Hepatic stellate cell (primary cell): ENCODE data around the gene CDH2.

ENCODE experiments used
- DNase-seq: peaks from one replicate; pipeline ENCODE4 v3.0.0; 2011; ENCODE audit warnings: low spot score

CDH2 gene

DNA sequence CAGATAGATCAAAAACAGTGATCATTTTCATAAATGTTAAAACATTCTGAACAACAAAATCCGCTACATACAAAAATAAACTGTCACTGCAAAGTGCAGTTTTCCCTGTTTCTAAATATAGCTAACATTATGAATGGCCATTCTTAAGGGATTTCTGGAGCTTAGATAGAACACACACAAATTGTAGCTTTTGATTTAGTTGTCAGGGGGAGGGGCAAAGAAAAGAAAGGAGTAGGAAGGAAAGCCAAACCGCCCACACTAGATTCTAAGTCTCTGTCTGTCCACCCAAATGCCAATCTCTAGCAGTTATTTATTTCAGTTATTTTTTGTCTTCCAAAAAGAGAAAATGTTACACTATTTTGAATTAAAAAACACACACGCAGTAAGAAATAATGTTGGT, 182.4 kb downstream of the CDH2 start:
- no peak for DNase-seq

DNA sequence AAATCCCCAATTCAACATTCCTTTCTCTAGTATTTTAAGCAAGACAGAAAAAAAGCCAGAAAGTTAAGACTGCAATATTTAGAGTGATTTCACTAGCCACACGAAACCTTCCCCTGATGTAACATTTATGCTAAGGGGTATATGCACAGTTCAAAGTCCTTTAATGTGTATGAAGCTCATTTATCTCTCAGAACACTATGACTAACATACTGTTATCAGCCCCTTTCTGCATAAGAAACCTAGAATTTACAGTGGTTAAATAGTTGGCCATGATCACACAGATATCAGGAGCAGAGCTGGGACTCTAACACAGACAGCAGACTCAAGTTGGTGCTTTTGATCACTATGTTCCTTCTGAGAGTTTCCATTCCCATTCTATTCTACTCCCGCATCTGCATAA, 185.5 kb downstream of the CDH2 start:
- DNase-seq = no peak

DNA sequence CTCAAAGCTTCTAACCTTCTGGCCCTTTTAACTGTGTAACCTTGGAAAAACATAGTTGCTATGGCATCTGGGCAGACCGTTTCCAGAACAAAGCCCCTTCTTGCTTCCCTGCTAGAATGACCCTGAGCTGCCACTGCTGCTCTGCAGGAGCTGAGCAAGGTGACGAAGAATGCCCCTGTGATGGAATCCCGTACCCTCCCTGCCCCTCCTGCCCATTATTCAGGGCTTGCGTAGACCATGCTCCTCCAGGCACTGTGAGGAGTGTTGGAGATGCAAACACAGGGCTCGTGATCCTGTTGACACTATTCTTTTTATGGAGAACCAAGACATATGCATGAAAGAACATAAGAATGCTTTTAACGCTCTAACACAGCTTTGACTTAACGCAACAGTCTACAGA, 191.1 kb downstream of the CDH2 start:
- no peak for DNase-seq

DNA sequence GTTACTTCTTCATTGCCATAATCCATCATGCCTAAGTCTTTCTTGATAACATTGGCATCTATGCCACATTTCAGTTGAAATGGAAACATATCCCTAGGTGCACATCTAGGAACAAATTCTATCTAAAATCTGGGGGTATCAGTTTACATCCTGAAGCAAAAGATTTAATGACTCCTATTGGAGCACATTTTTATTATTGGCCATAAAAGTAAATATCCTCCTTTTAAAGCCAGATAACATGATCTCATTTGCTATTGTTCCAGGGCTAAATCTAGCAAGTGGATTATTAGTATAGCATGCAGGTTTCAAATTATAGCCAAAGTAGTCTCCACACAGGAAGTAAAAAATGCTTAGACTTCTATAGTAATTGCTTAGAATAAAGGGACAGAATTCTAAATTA, 193.2 kb downstream of the CDH2 start:
- no peak for DNase-seq

DNA sequence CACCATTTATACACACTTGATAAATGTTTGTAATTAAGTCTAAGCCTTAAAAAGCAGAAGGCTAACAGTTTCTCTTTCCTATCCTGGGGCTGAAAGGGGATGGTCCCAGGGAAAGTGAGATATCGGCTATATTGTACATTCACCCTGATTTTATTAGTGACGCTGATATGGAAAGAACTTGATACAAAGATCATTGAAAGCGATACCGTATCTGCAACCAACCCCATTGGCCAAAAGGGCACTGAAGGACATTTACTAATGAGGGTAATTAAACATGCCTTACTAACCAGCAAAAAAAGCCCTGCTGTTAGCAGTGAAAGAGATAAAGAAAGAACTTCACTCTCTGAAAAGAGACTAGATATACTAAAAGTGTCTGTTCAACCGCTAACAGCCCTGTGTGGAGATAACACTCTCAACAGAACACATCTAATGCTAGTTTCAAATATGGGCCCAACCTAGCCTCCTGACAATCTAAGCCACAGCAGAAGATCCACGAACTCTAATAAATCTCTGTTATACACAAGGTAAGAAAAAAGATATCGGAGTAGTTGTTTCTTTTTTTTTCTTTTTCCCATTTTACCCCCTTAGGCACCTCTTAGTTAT, 200.0 kb downstream of the CDH2 start:
- DNase-seq = no peak

DNA sequence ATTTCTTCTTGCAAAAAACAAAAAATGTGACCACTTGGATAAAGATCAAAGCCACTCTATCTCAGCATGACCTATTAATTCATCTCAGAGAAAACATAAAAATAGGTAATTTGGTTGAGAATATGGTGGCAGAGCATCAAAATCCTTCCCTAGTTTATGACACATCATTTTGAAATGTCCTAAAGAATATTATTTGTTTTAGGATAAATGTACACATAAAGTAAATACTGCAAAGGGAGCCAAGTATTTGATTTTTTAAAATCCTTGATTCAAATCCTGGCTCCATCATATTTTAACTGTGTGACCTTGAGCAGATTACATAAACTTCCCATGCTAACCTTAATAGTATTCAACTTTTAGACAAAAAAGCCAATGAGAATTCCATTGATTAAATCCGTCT, 206.6 kb downstream of the CDH2 start:
- DNase-seq = no peak

DNA sequence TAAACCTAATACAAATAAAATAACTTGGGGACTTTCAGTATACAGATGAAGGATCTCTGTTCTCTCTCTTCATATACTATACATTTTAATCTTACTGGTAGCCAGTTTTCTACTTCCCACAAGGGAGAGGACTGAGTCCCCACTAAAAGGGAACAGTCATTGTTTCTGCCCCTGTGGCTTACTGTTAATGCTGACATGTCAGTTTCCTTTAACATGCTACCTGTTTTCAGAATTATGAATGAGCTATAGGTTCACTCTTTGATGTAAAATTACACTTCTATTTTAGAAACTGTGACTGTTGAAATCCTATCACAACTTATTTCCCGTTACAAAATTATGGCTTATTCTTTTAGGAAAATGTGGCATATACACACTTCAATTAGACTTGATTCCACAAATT, 207.7 kb downstream of the CDH2 start:
- DNase-seq = no peak

DNA sequence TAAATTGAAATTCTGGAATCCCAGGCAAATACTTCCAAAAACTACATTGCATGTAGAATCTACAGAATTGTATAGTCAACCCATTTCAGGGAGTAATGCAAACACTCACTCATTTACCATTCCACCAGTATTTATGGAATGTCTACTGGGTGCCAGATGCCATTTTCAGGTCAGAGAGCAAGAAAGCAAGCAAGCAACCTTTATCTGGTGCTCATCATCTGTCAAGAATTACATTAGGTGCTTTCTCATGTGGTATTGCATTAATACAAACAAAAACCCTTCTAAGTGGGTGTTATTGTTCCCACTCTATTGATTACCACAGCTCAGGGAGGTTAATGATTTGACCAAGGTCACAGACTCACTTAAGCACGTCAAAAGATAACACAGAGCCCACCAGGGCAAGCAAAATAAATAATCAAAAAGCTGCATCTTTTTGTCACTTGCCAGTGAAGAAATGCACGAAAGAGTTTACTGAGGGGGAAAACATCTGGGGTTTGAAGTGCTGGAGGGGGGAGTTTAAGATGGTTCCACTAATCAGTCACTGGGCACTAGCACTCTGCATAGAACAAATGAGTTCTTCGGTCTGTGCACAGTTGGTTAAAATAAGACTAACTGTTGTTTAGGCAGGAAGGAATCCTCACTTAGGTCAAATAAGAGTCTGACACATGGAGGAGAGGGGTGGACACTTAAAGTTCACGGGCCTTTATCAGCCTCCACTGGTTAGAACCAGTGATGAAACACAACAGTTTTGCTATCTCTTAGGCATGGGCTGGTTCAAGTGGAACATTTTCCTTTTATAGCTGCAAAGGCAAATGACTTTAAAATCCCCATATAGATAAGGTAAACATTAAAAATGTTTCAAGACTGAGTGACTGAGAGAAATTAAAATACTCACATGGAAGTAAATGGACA, 208.8 kb downstream of the CDH2 start:
- peak; percentile 22 for DNase-seq

DNA sequence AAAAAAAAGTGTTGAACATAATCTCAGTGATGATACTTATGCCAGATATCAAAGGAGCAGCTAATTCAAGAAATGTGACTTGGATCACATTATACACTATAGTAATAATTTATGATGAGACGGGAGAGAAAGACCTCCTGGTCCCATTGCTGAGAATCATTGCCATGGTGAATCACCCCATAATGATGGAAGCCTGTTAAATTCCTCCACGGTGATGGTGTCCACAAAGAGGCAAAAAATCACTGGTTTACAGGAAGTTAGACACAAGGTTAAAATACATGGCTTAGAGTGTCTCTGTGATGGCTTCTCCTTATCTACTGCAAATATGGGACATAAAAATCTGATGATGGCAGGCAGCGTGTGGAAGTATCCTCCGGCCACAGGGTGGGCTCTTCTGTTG, 210.0 kb downstream of the CDH2 start:
- DNase-seq = no peak

DNA sequence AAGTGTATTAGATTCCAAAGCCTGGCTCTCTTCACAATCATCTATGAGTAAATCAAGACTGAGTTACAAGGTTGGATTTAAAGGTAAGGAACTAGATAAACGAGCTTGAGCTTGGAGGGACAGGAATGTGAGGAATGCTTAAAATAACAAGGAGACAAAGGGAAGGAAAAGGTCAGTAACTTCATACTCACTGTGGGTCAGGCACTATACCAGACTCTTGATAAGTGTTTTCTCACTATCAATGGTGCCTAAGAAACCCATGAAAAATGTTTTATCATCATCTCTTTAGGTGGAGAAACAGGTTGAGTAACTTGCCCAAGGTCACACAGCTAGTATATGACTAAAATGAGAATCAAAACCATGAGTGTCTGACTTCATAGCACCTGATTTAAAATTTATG, 212.1 kb downstream of the CDH2 start:
- DNase-seq = no peak

DNA sequence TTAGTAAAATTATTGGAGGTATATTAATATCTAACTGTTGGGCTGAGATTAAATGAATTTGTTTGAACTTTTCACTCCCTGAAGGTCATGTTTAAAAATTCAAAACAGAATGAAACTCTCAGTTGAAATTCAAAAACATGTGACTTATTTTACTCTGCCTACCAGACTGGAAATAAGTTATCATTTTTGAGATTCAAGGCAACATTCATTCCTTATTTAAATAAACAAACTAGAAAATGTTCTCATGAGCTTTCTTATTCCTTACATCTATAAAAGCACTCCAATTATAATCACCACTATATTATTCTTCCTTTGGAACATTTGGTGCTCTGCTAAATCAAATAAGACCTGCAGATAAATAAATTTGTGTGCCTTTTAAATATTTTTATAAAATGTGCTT, 217.8 kb downstream of the CDH2 start:
- DNase-seq = no peak

DNA sequence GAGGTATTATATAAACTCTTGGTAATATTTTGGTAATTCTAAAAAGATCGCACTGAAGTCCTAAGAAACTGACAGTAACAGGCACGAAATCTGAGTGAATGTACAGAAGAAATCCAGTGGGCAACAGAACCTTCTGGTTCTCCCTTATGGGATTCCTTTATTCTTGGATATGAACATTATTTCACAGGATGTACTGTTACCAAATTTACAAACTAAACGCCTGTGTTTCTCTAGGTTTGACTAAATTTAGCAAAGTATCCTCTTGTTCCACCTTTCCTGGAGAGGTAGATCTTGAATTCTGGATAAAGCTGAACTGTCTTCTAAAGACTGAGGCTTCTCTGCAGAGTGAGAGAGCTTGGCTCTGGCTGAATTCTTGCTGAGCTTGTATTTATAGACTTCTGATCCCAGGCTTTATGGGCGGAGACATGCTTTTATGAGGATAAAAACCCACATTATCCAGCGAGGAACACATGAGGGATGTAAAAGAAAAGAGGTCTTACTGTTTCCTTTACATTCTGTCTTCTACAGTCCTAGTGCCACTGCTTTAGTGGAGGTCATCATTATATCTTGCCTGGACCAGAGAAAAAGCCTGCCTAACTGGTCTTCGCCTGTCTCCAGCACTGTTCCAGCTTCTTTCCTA, 220.8 kb downstream of the CDH2 start:
- DNase-seq = no peak

DNA sequence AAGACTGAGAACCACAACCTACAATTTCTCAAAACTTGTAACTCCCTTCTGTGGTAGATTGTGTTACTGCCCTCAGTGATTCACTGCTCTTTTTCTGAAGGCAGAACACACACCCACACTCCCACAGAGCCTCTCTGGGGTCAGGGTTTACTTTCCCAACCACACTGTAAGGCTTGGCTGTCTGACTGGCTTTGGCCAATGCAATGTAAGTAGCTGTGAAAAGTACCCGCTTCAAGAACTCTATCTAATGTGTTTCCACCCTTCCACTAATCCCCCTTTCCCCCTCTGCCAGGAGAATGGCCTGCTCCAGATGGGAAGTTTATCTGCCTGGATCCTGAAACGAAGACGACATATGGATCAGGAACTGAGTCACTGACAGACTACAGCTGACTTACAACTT, 222.7 kb downstream of the CDH2 start:
- DNase-seq = no peak

DNA sequence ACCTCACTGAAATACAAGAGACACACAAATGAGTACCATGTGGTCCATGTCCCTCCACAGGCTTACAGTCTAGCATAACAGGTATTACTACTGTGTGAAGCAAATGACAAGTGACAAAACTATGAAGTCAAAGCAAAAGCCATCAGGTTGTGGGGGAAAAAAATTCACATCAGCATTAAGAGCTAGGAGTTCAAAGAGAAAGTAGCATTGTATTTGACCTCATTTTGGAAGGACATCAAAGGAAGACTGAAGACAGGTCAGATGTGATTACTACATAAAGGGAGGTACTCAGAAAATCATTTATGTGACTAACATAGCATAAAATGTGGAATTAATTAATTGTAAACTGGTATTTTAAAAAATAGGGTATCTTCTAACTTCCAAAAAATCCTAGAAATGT, 224.2 kb downstream of the CDH2 start:
- no peak for DNase-seq

DNA sequence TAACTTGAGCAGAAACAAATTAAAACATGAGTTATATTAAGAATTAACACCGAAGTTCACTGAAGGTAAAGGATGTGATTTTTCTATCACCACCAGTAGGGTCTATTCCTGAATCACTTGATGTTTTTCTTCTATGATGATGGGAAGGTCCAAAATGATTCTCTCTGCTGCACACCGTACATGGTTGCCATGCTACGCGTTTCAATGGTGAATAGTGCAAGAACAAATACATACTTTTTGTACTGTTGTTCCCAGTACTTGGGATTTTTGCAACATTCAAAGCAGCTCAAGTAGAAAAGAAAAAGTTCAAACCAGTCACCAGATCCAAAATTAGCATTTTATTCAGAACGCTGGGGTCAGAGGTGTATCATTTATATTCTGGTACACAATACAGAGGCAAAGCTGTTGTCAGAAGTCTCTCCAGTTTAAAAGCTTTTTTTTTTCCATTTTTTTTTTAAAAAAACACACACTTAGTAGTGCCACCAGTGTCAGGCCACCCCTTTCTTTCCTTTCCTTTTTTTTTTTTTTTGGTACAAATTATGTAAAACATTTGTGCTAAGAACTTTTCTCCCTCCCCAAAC, 226.2 kb downstream of the CDH2 start:
- DNase-seq = no peak

DNA sequence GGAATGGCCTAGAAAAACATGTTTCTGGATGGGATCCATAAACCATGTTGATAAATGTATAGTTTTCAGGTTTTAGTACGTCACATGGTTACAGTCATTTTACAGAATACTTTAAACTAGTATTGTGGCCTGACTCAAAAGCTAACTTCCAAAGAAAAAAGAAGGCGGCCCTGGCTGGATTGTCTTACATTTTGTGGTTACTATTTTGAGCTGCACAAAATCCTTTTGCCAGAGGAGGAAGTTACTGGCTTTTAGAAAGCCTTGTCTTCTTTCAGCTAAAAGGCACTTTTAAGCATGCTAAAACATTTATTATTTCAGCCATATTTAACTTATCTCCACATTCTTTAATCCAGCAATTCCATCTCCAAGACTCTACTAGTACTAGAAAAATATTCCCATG, 227.9 kb downstream of the CDH2 start:
- no peak for DNase-seq

DNA sequence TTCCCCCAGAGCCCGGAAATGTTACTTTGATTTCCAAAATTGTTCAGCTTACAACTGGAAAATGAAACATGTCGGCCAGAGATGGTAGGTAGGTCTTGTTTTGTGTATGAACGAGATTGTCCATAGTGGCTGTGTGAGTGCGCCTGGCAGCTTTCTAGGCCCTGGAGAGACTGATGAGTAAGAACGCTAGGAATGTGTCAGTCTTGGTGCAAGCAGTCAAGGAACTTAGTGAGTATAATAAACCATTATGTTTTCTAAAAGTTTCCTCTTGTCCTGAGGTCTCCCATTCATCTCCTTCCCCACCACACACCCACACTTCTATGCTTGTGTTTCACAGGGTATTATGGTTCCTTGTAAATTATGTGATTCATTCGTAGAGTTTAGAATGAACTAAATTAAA, 234.2 kb downstream of the CDH2 start:
- DNase-seq = no peak

DNA sequence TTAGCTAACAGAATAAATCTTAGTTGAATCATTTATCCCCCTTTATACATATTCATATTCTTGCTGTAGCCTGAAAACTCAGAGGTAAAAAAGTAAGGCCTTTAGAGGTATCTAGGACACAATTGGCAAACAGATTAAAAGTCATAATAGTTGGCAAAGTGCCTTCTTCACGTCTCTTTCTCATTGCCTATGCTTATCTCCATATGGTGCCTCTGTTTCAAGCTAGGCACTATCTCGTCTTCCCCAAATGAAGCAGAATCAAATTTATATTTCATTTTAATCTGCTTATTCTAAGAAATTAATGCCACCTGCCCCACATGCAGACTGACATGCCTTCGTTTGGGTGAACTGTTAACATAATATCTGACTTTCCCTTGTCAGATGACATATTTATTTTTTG, 245.4 kb downstream of the CDH2 start:
- no peak for DNase-seq

DNA sequence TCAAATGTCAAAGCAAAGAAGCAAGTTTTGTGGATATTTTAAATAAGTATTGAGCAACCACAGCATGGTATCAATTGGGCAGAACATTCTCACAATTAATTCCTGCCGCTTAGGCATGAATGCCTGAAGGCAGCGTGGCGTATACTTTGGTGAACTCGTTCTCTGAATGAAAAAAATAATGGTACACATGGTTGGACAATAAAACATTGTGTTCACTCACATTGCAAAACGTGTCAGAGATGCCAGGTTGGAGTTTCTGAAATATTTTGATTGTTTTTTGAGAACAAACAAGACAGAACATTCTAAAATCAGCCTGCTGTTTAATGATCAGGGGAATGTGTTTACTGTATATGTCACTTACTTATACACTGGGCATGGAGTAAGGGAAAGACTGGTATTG, 254.2 kb downstream of the CDH2 start:
- DNase-seq = no peak

DNA sequence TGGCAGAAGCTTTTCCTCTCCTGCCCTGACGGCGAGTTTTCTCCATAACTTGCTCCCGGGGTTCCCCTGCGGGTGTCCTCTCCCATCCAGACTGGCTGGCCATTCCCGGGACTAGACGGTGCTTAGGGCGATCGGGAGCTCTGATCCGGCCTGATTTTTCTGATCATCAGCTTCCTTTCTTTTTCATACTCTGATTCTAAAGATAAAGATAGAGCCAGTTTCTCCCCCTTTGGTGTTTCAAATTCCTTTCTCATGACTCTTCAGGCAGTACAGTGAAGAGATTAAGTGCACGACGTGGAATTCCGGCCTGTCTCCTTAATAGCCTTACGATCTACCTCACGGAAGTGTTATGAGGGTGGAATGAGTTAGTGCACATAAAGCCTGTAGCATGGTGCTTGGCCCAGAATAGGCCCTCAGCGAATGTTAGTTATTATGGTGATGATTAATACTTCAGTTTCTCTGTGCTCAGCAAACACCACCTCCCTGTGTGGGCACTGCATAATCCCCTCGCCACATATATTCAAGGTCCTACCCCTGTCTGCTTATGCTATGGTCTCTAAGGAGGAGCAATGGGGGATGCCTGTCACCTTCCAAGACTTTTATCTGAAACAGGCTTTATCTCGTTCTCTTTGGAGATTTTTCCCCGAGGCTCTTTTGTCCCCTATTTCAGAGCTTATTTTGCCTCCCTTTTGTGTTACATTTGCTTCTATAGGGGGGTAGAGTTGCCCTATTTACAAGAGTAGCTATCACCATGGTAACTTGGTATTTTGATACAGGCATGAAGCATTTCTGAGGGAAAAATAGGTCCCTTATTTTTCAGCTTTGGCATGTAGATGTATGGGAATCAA, 254.8 kb downstream of the CDH2 start:
- peak; percentile 15 for DNase-seq

DNA sequence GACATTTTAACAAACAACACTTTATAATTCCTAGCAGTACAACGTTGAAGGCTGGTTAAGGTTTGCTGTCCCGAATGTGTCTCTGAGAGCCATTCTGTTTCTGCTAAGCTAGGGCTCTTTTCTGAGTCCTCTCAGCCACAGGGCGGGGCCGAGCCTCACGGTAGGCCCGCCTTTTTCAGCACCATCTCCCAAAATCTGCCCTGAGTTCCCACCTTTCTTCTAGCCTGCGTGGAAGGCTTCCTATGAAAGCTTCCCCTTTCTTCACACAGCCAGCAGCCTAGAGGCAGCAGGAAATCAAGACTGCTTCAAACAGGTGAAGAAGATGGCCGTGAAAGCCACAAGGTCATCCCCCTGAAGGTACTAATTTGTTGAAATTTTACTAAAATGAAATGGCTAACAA, 255.5 kb downstream of the CDH2 start:
- DNase-seq = no peak

DNA sequence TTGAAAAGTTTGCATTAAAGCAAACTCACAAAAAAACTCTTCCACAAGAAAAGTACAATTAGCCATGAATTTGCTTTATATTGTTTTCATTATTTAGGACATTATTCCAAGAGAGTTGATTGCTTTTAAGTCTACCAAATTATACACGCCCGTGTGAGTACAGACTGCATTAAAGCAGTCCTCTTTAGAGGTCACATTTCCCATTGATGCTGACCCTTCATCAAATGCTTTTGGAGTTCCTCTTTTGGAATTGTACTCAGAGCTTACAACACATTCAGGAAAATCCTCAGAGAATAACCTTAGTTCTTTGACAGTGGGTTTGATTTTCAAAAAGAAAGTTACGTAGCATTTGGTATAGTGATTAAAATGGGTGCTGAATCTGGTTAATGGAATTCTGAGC, 256.1 kb downstream of the CDH2 start:
- DNase-seq = no peak
